CD4-positive, alpha-beta T cell treated with Interleukin-12 subunit alpha and Interleukin-12 subunit beta, for 1 hour (primary cell): ENCODE measurements around the gene DUOXA2.
A peak's percentile ranks its signal among the peaks of the same experiment; 100 is the strongest.

ENCODE experiments used
- DNase-seq: peaks from one replicate; pipeline ENCODE4 v3.0.0-alpha.2; 2020

The DUOXA2 gene

DNA sequence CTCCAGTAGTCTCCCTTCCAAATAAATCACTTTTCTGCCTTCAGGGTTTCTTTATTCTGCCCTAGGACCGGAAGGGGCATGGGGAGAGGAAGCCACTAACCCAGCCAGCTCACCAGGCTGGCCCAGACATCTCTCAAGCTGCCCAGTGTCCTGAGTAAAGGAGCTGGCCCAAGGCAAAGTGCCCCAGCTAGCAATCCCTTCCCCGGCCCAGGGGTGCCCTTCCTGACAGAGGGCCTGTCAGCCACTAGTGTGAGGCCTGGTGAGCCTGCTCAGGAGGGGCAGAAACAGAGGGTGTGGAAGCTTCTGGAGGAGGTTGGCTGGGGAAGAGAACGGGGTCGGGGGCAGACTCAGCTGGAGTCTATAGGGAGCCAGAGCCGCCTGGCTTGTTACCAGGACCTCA, 51.4 kb downstream of the DUOXA2 start:
- no peak for DNase-seq

DNA sequence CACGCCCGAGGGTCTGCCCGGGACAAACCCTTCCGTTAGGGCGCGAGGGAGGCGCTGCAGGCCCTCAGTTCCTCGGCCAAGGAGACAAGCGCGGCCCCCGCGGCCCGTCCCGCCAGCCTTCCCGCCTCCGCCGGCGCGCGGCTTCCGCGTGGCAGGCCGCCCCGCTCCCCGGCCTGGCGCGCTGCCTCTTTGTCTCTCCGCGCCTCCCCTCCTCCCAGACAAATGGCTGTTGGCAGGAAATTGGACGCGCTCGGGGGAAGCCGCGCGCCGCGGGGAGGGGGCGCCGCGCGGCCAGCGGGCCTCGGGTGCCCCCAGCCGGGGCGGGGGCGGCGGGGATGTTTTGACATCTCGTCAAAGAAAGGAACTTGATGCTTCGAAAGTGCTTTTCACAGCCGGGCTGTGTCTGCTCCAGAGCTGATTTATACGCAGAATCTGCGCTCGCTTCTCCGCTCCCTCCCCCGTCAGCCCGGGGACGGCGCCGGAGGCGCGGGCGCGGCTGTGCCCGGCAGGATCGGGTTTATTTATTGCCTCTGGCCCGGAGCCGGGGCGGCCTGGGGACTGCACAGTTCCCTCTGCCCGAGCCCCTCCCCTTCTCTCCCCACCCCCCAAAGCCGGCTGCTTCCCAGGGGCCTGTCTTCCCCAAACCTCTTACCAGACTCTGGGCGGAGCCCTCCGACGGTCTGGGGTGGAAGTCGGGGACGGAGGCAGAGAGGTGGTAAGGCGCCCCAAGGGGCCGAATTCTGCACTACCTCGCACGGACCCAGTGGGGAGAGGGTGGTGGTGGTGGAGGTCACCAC, 52.9 kb downstream of the DUOXA2 start:
- DNase-seq = peak; percentile 86

DNA sequence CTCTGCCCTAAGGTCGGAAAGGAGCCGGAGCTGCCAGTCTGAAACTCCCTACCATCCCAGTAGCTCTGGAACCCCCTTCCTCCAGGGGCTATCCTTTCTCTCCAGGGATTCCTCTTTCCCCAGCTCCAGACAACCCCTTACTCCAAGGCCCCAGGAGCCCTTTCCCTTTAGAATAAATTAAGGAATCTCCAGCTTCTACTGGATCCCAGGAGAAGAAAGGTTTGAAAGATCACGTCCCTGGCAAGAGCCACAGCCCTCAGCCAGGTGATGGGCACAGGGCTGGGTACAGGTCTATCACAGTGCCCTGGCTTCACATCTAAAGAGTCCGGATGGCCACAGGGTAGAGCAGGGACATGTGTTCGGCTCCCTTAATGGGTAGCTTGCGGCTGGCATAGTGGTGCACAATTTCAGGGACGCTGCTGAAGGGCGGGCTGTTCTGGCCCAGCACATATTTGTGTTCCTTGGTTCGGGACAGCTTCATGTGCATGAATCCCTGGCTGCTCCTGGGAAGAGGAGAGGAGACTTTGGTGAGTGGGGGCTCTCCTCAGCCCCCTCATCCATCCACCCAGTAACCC, 53.6 kb downstream of the DUOXA2 start:
- no peak for DNase-seq
